K562 (cell line): ENCODE data around the gene MYO1B. TPM values are rescaled to one million over a fixed set of nuclear protein-coding genes. Genes with fewer than 3 reads are reported as not detected.

Experiments
- ATAC-seq: fragments of 200-7000 bp; cut with Tn5 transposase; 3 replicates; pipeline ENCODE4 v1.9.1; 2020; ENCODE audit warnings: moderate library complexity
- BruUV-seq: library from RNA; stranded (reverse); fragments of 400-500 nt; replicated peaks from 2 replicates; lab custom pipeline; 2021; lab: Mats Ljungman, UMichigan
- CTCF ChIA-PET: fragments of 300-600 bp; formaldehyde crosslinking; extraction: SDS; loops from one replicate; lab custom pipeline; 2021; ENCODE audit warnings: low intra/inter-chr PET ratio; lab: Yijun Ruan, JAX
- POLR2A ChIA-PET: fragments of 300-600, 350-650 bp; sonication (Branson Sonifier 250); formaldehyde crosslinking; extraction: SDS; loops from one replicate; lab custom pipeline; 2021; ENCODE audit warnings: antibody characterized with exemption, inconsistent platforms; lab: Yijun Ruan, JAX
- DNase-seq, 4 experiments: peaks; one replicate each; pipeline versions ENCODE4 v3.0.0 to v3.0.0-alpha.2; 2011 to 2018; ENCODE audit warnings: low spot score in 3 of 4, mixed read lengths in 3 of 4; ENCODE audit errors: extremely low read depth in 1 of 4
- FAIRE-seq: peaks from 2 replicates; lab custom pipeline; 2011; peaks lifted over from hg19 to GRCh38; lab: Jason Lieb, UNC
- H2AFZ ChIP-seq: 2 replicates; pipeline ENCODE4 v1.6.0; 2011; ENCODE audit warnings: low read depth, low read length, control low read depth, inconsistent platforms
- H3K27ac ChIP-seq: fragments of 200-600 bp; 3 replicates; pipeline ENCODE4 v1.8.0; 2011; ENCODE audit warnings: low read depth, mild to moderate bottlenecking, control low read depth, inconsistent platforms, low read length, moderate library complexity, mixed read lengths; ENCODE audit errors: extremely low read depth
- H3K27me3 ChIP-seq, 2 experiments: fragments of 300-600 bp in 1 of 2; 2 replicates in 1 of 2; 3 replicates in 1 of 2; pipeline versions ENCODE4 v1.6.0 to v1.8.0; 2011; ENCODE audit warnings: inconsistent platforms in 2 of 2, low read length in 2 of 2, mild to moderate bottlenecking in 1 of 2, mixed read lengths in 1 of 2, moderate library complexity in 1 of 2; ENCODE audit not compliant: control insufficient read depth in 2 of 2, insufficient read depth in 2 of 2
- H3K36me3 ChIP-seq: fragments of 300-600 bp; 3 replicates; pipeline ENCODE4 v1.8.0; 2011; ENCODE audit warnings: mild to moderate bottlenecking, low read length, inconsistent platforms; ENCODE audit not compliant: control insufficient read depth, insufficient read depth
- H3K4me1 ChIP-seq, 2 experiments: fragments of 200-600 bp in 1 of 2; replicated peaks in 1 of 2; 2 replicates in 1 of 2; 3 replicates in 1 of 2; pipeline versions ENCODE4 v1.5.1 to v1.8.0; 2011; ENCODE audit warnings: inconsistent platforms in 2 of 2, low read length in 2 of 2, mild to moderate bottlenecking in 1 of 2, mixed read lengths in 1 of 2, moderate library complexity in 1 of 2; ENCODE audit not compliant: control insufficient read depth in 2 of 2, insufficient read depth in 2 of 2
- H3K4me2 ChIP-seq: 2 replicates; pipeline ENCODE4 v1.6.1; 2011; ENCODE audit warnings: low read length, control low read depth, inconsistent platforms, mixed read lengths; ENCODE audit not compliant: insufficient read depth
- H3K4me3 ChIP-seq: fragments of 200-600 bp; sonication (generic), shearing (Covaris generic); 2 replicates; pipeline ENCODE4 v1.5.1; 2016; ENCODE audit warnings: control low read depth, inconsistent platforms
- H3K79me2 ChIP-seq: fragments of 200-600 bp; 3 replicates; pipeline ENCODE4 v1.8.0; 2011; ENCODE audit warnings: low read length, inconsistent platforms; ENCODE audit not compliant: control insufficient read depth, insufficient read depth
- H3K9ac ChIP-seq, 2 experiments: 2 replicates each; pipeline versions ENCODE4 v1.6.0 to v1.6.1; 2011; ENCODE audit warnings: low read depth in 2 of 2, low read length in 2 of 2, control low read depth in 1 of 2, inconsistent platforms in 1 of 2, mild to moderate bottlenecking in 1 of 2, mixed read lengths in 1 of 2; ENCODE audit not compliant: insufficient read depth in 1 of 2
- H3K9me1 ChIP-seq: one replicate; pipeline ENCODE4 v1.6.0; 2011; ENCODE audit warnings: inconsistent platforms, mild to moderate bottlenecking, low read length, moderate library complexity; ENCODE audit not compliant: control insufficient read depth, insufficient read depth
- H3K9me3 ChIP-seq: replicated peaks from 2 replicates; pipeline ENCODE4 v1.5.1; 2011; ENCODE audit warnings: low read depth, low read length, inconsistent platforms; ENCODE audit not compliant: control insufficient read depth, insufficient read depth
- H4K20me1 ChIP-seq: replicated peaks from 2 replicates; pipeline ENCODE4 v1.6.1; 2011; ENCODE audit warnings: low read length, inconsistent platforms, mixed read lengths; ENCODE audit not compliant: control insufficient read depth, insufficient read depth
- MTA3 ChIP-seq: fragments of 450-650 bp; formaldehyde crosslinking; IDR thresholded peaks from 2 replicates; pipeline ENCODE4 v1.6.1; 2017; ENCODE audit warnings: mild to moderate bottlenecking, borderline replicate concordance
- STAT5B ChIP-seq: fragments of 250-450 bp; sonication (Bioruptor Pico); IDR thresholded peaks from 2 replicates; pipeline ENCODE4 v1.8.0; 2021; ENCODE audit warnings: mild to moderate bottlenecking, inconsistent platforms
- U2AF2 ChIP-seq: fragments of 200-400 bp; formaldehyde crosslinking; optimal IDR thresholded peaks from 2 replicates; pipeline ENCODE3; 2017; ENCODE audit warnings: low read depth, mild to moderate bottlenecking, low read length
- ZC3H11A ChIP-seq: IDR thresholded peaks from 2 replicates; pipeline ENCODE4 v1.6.1; 2012; ENCODE audit warnings: low read depth, low read length, improper control_type of control experiment
- ZNF609 ChIP-seq: sonication (generic); formaldehyde crosslinking; IDR thresholded peaks from 2 replicates; pipeline ENCODE4 v1.8.1; 2023; ENCODE audit warnings: missing genetic modification reagents, mild to moderate bottlenecking, borderline replicate concordance
- WGBS: fragments of 100-300 bp; shearing (Covaris generic); methylation state at CpG from one replicate; pipeline ENCODE4 v1.1.6; 2016; ENCODE audit warnings: low coverage, mixed read lengths; ENCODE audit not compliant: insufficient coverage; ENCODE audit errors: missing lambda C conversion rate; 5-methylcytosine and 5-hydroxymethylcytosine counted together
- in situ Hi-C: fragments of 300-500 bp; cut with MboI; formaldehyde crosslinking; loops from 4 replicates; pipeline ENCODE4 v1.15.0; 2018; ENCODE audit warnings: inconsistent platforms, mixed read lengths
- intact Hi-C: fragments of 100-400 bp; cut with micrococcal nuclease; formaldehyde crosslinking; loops from 2 replicates; pipeline ENCODE4 v1.14.2; 2022
- polyA plus RNA-seq, 8 experiments: library from polyadenylated mRNA; depleted of rRNA in 4 of 8; stranded (reverse) in 5 of 8; unstranded in 3 of 8; fragments of >200 nt; fragmentation: Nextera tagmentation in 2 of 8; fragmentation: Illumina TruSeq in 1 of 8; extraction: Ambion mirVana in 2 of 8; extraction: Trizol in 1 of 8; gene quantifications; 2 replicates each; pipeline versions ENCODE4 v1.2.1 to v1.2.3, GENCODE V29; 2011 to 2014; ENCODE audit warnings: inconsistent platforms in 1 of 8, missing spikeins in 1 of 8
- total RNA-seq, 7 experiments: library from RNA; depleted of rRNA in 6 of 7; stranded (reverse); fragments of >200 nt in 6 of 7; fragmentation: Illumina TruSeq in 2 of 7; extraction: Trizol in 2 of 7; gene quantifications; 2 replicates each; pipeline versions ENCODE4 v1.2.1 to v1.2.3, GENCODE V29; 2011 to 2021; ENCODE audit warnings: low replicate concordance in 1 of 7

Gene MYO1B
- total and polyA plus RNA-seq, 9 of the 15 experiments (the other 6 are each of a cell fraction or from before 2014, with no cell fraction given), result 0.04 to 0.33 (median 0.20) TPM; not detected in 5

GRCh38 chr2:191327484-191327883 is 82.3 kb downstream of the MYO1B start:
- ATAC-seq, result no peak
- in situ Hi-C loops (no loop called here), intact Hi-C loops (no loop called here)
- Histone ChIP-seq H3K4me2 (no peak overlapping the region), H3K9me3 (no peaks in the 10 kb centered on the region), H4K20me1 (no peaks in the 10 kb centered on the region), H3K79me2 (no peaks in the 10 kb centered on the region), H3K36me3 (no peaks in the 10 kb centered on the region), H3K9me1 (no peaks in the 10 kb centered on the region), H3K4me1 (no peaks in the 10 kb centered on the region), H2AFZ (no peak overlapping the region), H3K27ac (no peak overlapping the region), H3K9ac (no peak overlapping the region), H3K4me3 (no peak overlapping the region), H3K27me3 (no peaks in the 10 kb centered on the region)
- ChIA-PET CTCF (no interaction called here), POLR2A (no interaction called here)
- no peak for DNase-seq
- BruUV-seq, result no TSS peak
- WGBS, result 0% methylated on average over 1 of the region's 1 CpG
- no peak for TF ChIP-seq U2AF2
- TF ChIP-seq ZNF609 (CRISPR knock-in tag), result no peak
- TF ChIP-seq ZC3H11A, result no peak
- no peak for TF ChIP-seq STAT5B (CRISPR knock-in tag)
- TF ChIP-seq MTA3, result no peak
- no peak for FAIRE-seq
